CD4-positive, alpha-beta T cell treated with Interleukin-2 at 100 ng/mL for 4 hours (primary cell): Measurements from ENCODE around the gene MYLK.

Experiments
- DNase-seq: peaks from one replicate; pipeline ENCODE4 v3.0.0-alpha.2; 2020; ENCODE audit warnings: low spot score

MYLK gene

DNA sequence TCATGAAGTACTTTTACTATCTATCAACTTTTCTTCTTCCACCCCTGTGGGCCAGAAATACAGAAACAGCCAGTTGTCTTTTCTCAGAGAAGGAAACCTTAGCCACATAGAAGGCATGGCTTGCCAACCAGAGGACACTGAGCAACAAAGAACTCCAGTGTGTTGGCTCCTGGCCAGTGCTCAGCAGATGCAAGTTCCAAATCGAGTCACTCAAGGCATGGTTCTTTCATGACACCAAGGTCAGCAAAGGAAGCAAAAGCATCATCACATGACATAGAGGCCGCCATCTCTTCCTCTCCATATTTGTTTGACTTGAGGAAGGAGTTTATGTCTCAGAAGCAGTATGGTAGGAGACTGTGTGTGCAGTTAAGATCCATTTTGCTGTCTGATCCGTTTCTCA lies 92.2 kb downstream of the MYLK start:
- no peak for DNase-seq

DNA sequence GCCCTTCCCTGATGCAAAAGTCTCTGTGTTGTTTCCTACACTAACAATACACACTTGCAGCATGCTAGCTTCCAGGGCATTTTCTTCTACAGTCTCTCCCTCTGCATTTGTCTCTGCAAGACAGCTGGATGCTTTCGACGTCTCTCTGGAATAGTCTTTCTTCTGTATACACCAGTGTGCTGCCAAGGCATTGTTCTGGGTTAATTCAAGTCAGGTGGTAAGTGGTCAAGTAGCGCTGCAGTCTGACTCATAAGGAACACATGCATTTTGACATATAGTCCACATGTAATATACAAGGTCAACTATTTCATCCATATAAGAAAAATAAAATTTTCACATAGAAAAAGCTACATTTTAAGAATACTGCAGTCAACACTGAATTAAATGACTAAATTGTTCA lies 92.7 kb downstream of the MYLK start:
- no peak for DNase-seq

DNA sequence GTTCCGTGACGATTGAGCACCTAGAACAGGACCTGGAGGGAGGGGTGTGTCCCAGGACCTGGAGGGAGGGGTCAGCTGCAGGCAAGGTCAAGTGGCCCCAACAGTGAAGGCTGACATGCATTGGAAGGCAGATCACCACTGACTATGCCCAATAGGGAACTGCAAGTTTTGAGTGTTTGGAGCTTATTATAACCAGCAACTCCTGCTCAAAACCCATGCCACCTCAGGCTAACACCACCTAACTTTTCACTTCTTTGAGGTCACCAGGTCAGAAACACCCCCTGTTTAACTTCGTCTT lies 93.1 kb downstream of the MYLK start:
- DNase-seq = no peak

DNA sequence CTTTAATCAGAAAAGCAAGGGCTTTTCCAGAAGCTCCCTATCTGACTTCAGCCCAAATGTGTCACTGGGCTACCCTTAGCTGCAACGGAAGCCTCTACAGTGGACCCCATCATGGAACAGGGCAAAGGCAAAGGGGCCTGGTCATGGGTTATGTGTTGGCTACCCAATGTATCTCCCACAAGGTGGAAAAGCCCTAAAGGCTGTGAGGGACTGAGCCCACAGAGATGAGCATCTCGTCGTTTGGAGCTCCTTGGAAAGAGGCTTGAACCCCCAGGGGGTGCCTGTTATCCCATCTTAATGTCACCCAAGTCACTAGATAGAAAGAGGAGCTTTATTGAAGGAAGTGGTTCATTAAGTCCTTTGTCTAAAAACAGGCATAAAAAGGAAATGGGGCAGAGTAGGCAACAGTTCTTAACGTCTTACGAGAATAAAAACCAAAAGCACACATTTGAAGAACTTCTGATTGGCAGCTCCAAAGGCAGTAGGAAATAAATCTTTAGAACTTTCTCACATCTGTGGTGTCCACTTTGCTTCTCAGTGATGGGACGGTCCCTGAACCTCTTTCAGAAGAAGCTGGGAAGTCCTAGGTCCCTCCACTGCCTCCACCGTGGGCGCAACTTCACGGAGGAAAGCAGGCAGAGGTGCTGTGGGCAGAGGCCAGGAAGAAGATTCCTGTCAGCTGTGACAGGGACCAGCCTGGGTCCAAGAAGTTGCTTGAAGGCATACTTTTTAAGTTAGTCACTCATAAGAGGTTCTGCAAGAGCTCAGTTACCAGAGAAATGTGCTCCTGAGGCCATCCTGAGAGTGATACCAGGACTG lies 93.7 kb downstream of the MYLK start:
- DNase-seq = no peak

DNA sequence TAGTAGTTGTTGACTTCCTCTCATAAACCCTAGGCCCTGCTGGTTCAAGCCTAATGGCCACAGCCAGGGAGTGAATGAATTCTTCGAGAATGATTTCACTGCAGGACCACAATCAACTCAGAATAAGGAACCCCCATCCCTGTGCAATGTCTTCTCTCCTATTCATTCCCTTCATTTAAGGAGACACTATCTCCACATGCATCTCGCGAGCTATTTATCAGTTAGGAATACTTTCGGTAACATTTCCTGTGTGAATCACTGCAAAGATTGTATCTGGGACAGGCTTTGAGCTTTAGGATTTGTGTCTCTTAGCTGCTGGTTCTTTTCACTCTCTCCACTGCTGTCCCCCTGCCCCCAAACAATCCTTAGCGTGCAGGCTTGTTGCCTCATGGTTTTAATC lies 94.4 kb downstream of the MYLK start:
- DNase-seq = no peak

DNA sequence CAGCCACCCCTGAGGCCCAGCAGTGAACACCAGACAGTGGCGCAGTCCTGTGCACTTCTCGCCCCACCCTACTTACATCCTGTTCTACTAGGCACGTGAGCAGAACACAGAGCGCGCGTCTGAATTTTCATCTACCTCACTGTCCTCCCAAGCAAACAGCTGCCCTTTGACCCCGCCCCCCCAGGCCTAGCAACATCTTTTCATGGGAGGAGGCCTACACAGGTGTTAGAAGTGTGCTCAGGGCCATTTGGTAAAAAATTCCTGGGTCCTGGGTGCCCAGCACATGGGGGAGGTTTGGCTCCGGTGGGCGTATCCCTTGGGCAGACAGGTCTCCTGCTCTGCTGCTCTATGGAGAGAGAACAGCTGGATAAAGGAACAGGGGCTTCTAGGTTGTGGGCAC lies 95.0 kb downstream of the MYLK start:
- no peak for DNase-seq

DNA sequence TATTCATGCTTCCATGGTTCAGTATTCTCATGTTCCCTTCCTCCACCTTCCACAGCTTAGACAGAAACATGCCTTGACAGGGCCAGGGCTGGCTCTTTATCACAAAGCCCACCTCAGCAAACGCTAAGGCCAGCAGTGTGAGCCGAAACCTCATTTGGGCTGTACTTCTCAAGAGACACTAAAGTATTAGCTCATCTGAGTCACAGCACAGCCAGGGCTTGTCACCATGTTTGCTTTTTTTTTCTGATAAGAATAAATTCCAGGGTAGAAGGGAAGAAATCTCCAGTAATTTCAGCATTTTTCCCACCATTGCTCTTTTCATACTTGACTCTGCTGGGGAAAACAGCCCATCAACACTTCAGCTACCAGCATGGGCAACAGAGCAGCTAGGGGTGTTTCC lies 95.4 kb downstream of the MYLK start:
- DNase-seq = no peak

DNA sequence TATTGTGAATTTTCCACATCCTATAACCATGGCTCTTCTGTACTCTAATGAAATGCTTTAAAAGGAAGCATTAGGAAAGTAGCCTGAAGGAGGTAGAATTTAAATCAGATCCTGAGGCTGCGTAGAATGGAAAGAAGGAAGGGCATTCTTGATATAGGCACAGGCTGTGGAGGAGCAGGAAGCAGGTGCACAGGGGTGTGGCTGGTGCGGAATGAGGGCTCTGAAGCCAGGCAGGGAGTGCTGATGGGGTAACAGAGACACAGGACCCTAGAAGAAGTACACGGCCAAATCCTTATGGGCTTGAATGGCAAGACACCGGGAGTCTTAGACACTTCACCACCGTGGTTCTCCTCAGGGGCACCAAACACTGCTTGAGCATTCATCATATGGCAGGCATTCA lies 97.0 kb downstream of the MYLK start:
- no peak for DNase-seq

DNA sequence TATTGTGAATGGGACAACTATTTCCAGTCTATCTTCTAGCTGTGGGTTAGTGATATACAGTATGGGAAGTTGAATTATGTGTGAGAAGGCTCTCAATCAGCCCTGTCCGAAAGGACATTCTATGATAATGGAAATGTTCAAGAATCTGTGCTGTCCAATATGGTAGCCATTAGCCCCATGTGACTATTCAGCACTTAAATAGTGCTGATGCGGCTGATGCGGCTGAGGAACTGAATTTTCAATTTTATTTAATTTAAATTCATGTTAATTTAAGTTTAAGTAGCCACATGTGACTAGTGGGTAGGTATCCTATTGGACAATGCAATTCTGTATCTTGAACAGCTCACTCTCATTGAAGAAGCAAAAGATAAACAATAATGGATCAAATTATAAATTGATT lies 98.5 kb downstream of the MYLK start:
- no peak for DNase-seq

DNA sequence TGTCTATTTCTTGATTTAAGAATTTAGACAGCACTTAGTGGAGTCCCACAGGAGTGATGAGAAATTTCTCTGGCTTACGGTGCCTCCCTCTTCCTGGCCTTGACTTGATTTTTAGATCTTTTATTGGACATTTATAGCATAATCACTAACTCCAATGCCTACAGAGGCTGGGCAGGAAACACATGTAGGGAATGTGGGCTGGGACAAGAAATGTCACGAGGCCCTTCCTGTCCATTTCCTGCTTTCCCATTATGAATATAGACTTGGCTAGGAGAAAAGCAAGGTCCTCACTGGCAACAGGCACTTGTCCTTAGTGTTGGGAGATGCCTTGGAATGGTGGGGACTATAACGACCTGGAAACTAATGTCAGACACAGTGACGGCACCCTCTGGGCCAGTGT lies 100.3 kb downstream of the MYLK start:
- DNase-seq = no peak

DNA sequence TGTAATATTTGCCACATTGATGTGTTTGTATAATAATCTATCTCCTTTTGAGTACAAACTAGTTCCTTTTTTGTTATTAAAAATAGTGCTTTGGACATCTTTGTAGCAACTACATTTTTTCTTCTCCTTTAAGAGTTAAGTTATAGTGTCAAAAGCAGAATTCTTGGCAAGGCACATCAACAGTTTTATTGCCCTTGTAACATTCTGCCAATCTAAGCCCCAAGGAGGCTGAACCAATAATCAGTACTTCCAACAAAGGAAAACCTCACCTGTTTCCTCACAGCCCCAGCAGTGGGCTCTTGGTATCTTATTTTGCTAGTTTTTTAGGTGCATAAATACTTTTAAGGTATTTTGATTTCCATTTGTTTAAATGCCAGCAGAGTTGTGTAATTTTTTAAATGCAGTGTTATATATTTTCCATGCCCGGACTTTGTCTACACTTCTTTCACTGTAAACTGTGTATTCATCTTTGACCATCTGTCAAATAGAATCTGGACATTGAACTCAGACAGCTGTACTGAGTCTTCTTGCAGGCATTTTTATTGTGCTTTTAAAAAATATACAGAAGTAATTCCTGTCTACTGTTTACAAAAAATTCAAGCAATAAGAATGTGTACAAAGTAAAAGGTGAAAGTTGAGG lies 101.0 kb downstream of the MYLK start:
- DNase-seq = no peak

DNA sequence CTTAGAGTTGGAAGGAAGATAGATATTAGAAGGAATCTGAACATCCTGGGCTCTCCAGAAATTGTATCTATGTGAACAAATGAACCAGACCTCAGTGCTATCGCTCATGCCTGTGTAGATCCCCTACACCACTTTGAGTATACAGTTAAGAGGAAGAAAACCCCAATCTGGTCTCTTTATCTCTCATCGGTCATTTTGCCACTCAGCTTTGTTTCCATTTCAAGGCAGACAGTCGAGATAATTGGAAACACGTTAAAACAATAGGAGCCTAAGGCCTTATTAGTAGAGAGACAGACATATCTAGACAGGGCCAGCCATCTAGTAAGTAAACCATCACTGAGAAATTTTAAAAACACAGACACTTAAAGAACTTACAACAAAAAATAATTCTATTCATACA lies 101.6 kb downstream of the MYLK start:
- no peak for DNase-seq

DNA sequence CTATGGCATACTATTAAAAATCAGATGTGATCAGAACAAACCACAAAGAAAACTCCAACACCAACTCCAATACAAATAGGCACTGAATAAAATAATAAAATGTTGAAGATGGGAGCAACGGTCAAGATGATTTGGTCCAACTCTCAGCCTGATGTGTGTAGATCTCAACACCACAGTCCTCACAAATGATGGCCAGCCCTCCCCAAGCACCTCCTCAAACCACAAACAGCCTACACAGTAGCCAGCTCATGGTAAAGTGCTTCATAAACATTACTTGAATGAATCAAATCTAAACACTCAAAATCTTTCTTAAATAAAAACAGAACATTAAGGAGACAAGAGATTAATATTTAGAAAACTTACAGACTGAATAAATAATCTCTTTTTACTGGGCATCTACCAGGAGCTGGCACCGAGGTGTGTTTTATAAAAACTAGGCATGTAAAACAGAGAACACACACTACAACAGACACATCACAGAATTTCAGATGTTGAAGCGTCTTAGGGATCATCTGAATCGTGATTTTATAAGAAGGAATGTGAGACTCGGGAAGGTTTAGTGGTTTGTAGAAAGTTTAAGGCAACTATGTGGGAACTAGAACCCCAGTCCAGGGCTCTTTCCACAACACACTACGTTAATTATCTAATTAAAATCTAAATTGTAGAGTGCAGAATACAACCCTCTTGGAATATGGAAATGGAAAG lies 102.4 kb downstream of the MYLK start:
- no peak for DNase-seq

DNA sequence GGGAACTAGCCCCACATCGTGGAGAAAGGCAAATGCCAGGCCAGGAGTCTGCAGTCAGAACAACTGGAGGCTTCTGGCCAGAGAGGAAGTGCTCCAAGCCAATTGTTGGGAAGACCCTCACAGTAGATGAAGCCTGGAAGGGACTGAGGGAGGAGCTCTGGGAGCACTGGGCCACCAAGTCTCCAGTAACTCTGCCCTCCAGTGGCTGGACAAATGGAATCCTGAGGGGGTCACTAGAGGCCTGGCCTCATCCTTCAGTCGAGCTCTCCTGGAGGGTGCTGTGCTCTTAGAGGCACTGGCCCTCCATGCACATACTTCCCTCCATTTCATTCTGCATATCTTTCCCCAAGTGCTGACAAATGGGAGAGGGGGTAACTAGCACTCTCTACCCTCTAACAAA lies 103.0 kb downstream of the MYLK start:
- DNase-seq = no peak

DNA sequence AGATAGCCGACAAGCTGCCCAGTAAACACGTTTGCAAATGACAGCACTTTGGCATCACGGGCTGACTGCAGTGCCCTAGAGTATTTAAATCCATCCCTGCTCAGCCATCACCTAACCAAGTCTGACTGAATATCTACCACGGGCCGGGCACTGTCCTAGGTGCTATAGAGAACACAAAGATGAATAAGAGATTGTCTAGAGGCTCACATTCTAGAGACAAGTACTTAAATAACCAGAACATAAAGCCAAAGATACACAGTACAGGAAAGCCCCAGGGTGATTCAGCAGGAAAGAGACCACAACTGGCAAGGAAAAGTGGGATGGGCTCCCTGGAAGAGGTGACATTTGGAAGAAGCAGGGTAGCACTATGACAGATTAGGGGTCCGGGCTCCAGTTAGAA lies 103.5 kb downstream of the MYLK start:
- no peak for DNase-seq

DNA sequence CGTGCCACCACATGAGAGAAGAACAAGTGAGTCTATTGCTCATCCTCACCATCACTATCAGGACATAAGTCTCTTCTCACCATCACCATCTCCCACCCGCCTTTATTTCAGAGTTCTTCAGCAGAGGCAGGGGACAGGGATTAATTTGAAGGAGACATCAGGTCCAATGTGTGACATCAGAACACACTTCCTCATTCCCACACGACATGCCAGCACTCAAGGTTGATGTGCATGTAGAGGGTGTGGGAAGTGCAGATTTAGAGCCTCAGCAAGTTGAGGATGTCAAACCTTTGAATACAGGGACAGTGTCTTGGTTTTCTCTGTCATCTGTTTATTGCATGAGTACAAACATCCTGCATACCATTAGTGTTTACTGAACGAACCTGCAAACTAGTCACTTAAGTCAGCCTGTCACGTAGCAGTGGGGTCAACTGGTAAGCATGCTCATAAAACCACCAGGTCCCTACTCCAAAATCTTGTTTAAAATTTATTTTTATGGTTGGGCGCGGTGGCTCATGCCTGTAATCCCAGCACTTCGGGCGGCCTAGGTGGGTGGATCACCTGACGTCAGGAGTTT lies 104.4 kb downstream of the MYLK start:
- no peak for DNase-seq

DNA sequence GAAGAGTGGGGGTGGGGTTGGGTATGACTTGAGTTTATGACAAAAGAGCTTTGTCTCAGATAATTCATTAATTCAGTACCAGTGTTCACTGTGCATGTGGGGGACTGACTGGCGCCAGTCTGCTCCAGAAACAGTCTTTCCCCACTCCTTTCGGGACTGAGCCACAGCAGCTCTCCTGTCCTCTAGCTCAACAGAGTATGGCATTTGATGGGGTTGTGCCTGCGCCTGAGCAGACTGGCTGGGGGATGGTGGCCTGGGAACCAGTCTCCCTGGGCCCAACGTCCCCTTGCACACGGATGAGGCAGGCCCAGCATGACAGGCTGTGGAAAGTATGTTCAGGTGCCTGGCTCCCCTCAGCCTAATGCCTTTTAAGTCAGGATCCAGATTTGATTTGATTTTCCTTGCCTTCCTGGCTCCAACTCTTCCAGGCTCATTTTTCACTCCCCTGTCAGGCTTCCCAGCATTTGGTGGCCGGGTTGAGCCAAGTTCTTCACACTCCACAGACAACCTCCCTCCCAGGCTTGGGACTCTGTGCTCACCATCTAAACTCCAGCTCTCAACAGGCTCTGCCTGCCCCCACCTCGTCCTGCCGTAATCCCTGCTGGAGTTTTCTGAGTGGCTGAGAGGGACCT lies 105.0 kb downstream of the MYLK start:
- DNase-seq = no peak

DNA sequence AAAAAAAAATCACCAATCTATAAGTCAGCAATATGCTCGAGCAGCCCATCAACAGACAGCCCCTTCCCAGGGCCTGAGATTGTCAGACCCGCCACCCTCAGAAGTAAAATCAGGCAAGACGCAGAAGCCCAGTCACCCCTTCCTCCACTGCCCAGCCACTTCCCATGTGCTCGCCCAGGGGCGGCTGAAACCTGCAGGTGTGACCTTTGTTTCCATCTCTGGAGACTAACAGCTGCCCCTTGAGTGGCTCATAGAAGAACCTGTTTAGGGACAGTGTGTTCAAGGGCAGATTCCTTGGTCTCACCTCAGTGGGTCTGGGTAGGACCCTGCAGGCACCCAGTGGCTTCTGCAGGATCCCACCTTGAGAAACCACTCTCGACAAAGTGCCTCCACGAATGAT lies 105.6 kb downstream of the MYLK start:
- DNase-seq = no peak

DNA sequence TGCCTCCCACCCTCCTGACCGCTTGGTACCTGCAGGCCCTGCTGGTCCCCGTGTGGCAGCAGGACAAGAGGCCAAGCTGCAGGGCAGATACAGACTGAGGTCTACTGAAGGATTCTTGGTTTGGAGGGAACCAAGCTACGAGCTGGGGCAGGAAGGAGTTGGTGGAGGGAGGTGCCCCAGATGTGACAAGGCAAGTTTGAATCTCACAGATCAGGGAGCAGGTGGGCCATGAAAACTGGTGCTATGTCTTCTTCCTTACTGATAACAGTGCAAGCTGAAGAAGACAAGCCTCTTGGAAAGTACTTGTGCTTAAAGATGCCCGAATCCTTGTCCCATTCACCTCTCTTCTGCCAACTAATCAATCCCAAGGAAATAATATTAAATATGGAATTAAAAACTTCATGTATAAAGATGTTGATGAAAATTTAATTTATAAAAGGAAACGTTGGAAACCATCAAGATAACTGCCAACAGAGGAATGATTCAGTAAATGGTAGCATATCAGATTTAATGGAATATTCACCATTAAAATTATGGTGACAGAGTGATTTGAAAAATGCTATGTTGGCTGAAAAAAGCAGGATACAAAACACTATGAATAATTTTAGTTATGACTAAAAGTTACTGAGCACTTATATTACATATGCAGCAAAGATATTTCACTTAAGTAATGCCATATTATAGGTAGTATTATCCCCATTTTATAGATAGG lies 107.9 kb downstream of the MYLK start:
- no peak for DNase-seq

DNA sequence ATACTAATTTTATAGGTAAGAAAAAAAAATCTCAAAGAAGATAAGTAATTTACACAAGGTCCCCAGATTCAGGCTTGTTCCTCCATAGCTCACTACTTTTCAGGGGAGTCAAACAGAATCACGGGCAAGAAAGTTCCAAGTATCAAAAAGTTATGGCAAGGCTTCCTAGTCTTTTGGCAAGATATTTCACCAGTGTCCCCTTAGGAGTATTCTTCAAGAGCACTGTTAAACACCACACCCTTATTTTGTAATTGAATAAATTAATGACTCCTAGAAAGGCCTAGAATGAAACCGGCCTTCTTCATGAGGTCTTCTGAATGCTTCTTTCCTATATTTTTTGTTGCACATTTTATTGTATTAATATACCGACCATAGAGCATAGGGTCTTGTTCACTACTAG lies 109.7 kb downstream of the MYLK start:
- DNase-seq = no peak

DNA sequence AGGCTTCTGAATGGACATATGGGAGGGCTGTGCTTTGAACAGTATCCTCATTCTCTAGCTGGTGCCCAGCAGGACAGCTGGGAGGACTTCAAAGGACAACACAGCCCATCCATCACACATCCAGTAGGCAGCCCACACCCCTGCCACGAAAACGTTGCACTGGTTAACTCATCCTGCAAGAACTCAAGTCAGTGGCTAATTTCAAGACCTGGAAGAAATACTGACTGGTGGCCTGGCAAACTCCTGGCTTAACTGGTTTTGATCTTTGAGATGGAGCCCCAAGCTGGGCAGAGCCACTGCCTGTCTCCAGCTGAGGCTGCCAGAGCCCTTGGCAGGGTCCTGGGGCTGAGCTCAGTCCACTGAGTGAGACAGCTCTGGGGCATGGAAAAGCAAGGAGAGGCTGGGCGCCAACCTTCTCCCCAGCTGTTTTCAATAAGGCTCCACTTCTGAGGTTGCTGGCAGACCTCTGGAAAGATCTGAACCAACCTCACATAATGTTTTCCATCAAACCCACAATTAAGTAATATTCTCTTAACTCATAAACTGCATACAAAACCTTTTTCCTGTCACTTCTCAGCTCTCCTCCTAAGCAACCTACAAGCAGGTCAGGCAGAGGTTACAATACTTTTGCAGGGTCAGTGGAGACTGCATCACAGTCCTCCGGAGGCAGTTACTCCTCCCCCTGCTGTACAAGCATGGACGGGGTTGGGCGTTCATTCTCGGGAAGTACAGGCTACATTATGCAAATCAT lies 110.3 kb downstream of the MYLK start:
- DNase-seq = no peak
